Epithelial cell of proximal tubule (primary cell): ENCODE measurements around the gene ITPKC. TPM values are rescaled to one million over a fixed set of nuclear protein-coding genes. Genes with fewer than 3 reads are reported as not detected.

Source experiments
- DNase-seq: peaks from one replicate; pipeline ENCODE4 v3.0.0-alpha.2; 2011; ENCODE audit warnings: low read depth
- H3K4me3 ChIP-seq: 2 replicates; pipeline ENCODE4 v1.5.1; 2011; ENCODE audit warnings: low read depth, mild to moderate bottlenecking, low read length
- total RNA-seq: library from RNA; depleted of rRNA; stranded (reverse); fragments of >200 nt; gene quantifications from 2 replicates; pipeline ENCODE4 v1.2.3, GENCODE V29; 2015
- TF ChIP-seq, protein P1 (sequence below): conservative IDR thresholded peaks from 2 replicates; pipeline ENCODE4 v1.5.1; 2012; ENCODE audit warnings: low read depth, mild to moderate bottlenecking, low read length

ITPKC gene
- total RNA-seq, 1 donor from 2014 or later: 17.6 TPM

DNA sequence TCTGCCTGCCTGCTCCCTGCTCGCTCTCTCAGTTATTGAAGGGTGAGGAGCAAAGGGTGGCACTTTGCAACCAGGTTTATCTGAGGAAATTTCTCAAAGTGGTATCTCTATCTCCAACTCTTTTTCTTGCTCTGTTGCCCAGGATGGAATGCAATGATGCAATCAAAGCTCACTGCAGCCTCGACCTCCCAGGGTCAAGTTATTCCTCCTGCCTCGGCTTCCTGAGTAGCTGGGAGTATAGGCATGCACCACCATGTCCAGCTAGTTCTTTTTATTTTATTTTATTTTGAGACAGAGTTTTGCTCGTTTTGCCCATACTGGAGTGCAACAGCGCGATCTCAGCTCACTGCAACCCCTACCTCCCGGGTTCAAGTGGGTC lies 28.5 kb downstream of the ITPKC start:
- DNase-seq: peak; percentile 31
- no peak overlapping the region for H3K4me3 ChIP-seq
- TF ChIP-seq, protein P1, sequence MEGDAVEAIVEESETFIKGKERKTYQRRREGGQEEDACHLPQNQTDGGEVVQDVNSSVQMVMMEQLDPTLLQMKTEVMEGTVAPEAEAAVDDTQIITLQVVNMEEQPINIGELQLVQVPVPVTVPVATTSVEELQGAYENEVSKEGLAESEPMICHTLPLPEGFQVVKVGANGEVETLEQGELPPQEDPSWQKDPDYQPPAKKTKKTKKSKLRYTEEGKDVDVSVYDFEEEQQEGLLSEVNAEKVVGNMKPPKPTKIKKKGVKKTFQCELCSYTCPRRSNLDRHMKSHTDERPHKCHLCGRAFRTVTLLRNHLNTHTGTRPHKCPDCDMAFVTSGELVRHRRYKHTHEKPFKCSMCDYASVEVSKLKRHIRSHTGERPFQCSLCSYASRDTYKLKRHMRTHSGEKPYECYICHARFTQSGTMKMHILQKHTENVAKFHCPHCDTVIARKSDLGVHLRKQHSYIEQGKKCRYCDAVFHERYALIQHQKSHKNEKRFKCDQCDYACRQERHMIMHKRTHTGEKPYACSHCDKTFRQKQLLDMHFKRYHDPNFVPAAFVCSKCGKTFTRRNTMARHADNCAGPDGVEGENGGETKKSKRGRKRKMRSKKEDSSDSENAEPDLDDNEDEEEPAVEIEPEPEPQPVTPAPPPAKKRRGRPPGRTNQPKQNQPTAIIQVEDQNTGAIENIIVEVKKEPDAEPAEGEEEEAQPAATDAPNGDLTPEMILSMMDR: no peak

DNA sequence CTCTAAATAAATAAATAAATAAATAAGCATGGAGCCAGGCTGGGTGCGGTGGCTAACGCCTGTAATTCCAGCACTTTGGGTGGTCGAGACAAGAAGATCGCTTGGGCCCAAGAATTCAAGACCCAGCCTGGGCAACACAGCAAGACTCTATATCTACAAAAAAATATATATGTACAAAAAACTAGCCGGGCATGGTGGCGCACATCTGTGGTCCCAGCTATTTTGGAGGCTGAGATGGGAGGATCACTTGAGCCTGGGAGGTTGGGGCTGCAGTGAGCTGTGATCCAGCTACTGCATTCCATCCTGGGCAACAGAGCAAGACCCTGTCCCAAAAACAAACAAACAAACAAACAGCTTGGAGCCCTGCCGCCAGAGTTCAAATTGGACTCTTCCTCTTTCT lies 30.6 kb downstream of the ITPKC start:
- DNase-seq: no peak
- no peak overlapping the region for H3K4me3 ChIP-seq
- TF ChIP-seq, protein P1: no peak

DNA sequence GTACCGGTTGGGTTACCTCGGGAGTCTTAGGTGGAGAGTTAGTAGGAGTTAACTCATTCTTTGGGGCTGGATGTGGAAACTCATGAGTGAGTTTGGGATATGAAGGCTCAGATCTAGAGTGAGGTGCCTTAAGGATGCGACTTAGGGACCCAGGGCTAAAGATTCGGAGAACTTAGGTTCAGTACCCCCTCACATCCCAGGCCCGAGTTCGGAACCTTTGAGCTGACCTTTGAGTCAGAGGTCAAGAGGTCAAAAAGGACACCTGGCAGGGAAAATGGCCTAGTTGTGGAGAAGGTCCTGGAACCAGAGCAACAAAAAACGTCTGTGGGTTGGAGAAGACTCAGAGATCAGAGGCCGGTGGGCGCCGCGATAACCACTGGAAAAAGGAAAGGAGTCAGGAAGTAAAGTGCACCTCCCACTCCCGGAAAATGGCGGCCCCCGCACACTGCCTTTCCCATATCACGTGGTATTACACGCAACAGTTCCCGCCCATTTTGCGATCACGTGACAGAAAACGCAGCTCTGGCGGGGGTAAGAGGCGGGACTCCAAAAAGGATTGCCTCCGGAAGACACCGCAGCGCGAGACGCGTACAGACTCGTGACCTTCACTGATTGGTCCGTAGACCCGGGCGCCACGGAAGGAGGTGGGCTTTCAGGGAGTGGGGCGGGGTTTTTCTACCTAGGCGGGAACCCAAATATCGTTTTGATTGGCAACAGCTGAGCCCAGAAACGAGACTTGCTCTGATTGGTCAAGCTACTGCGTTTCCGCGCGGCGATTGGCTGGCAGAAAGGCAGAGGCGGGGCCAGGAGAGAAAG lies 33.4 kb downstream of the ITPKC start, which contains the start of gene ACTMAP:
ACTMAP (minus strand) TSS at position 420 of the 816 bp plus-strand sequence. CDS start 674 bp downstream, outside the sequence.
- TF ChIP-seq, protein P1: no peak
- H3K4me3 ChIP-seq: peak within 1 kb of the TSS; percentile 74
- DNase-seq: peak; percentile 98

- DNase-seq: peak; percentile 85
- peak within 1 kb of the TSS; percentile 74 for H3K4me3 ChIP-seq
- TF ChIP-seq, protein P1: no peak
Observed at GRCh38 chr19:40750874-40751537, 34.1 kb downstream of the ITPKC start, which contains the start of gene SNRPA. Gene SNRPA (plus strand): TSS chr19:40751203. CDS start chr19:40751409, 206 bp downstream.

- TF ChIP-seq, protein P1: no peak
- no peak for DNase-seq
- peak overlapping the region; percentile 74 for H3K4me3 ChIP-seq
Observed at GRCh38 chr19:40752257-40752781, 35.4 kb downstream of the ITPKC start.

DNA sequence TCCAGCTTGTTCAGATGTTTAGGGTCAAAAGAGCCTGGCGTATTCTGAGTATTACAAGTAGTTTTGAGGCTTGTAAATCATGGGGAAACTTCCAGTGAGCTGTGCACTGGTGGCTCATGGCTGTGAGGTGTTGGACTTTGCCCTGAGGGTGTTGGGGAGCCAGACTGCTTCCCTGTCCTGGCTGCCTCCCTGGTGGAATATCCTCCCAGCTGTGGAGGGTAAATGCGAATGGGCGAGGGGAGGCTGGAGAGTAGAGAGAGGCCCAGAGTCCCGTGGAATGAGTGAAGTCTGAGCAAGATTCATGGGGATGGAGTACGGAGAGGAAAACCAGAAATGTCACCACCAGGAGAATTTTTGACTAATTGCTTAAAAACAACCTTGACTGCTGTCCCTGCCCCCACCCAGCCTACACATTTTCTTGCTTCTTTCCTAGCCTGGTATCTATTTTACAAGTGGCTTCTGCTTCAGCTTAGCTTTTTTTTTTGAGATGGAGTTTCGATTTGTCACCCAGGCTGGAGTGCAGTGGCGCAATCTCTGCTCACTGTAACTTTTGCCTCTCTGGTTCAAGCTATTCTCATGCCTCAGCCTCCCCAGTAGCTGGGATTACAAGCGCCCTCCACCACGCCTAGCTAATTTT lies 37.8 kb downstream of the ITPKC start:
- H3K4me3 ChIP-seq: peak overlapping the region; percentile 31
- DNase-seq: no peak
- TF ChIP-seq, protein P1: no peak
